H1 (cell line): Measurements from ENCODE around the gene WDR53. TPM values are rescaled to one million over a fixed set of nuclear protein-coding genes. Genes with fewer than 3 reads are reported as not detected.
A peak's percentile ranks its signal among the peaks of the same experiment; 100 is the strongest.

Experiments
- CTCF ChIA-PET: fragments of 300-600 bp; sonication (Branson Sonifier 250); formaldehyde crosslinking; loops from one replicate; lab custom pipeline; 2021; ENCODE audit not compliant: partially characterized antibody; lab: Charles Lee
- POLR2A ChIA-PET: fragments of 300-600 bp; sonication (Branson Sonifier 250); formaldehyde crosslinking; loops from one replicate; lab custom pipeline; 2021; ENCODE audit warnings: inconsistent platforms; ENCODE audit not compliant: partially characterized antibody; lab: Charles Lee
- DNase-seq, 2 experiments: peaks; one replicate each; pipeline versions ENCODE4 v3.0.0 to v3.0.0-alpha.2; 2010 to 2022; ENCODE audit warnings: low spot score in 2 of 2, low read depth in 1 of 2, mixed read lengths in 1 of 2
- FAIRE-seq: peaks from 2 replicates; lab custom pipeline; 2011; peaks lifted over from hg19 to GRCh38; lab: Jason Lieb, UNC
- H2AFZ ChIP-seq: 2 replicates; pipeline ENCODE4 v1.8.1; 2012; ENCODE audit warnings: low read length, inconsistent platforms
- H2AK5ac ChIP-seq: 2 replicates; pipeline ENCODE4 v1.6.1; 2013; ENCODE audit warnings: low read depth, low read length
- H2BK120ac ChIP-seq: replicated peaks from 2 replicates; pipeline ENCODE3; 2013; ENCODE audit warnings: low read depth, low read length, inconsistent platforms
- H2BK12ac ChIP-seq: 2 replicates; pipeline ENCODE4 v1.6.1; 2013; ENCODE audit warnings: low read depth, low read length
- H2BK15ac ChIP-seq: 2 replicates; pipeline ENCODE4 v1.6.1; 2013; ENCODE audit warnings: low read length
- H2BK20ac ChIP-seq: 2 replicates; pipeline ENCODE4 v1.6.1; 2013; ENCODE audit warnings: low read length
- H2BK5ac ChIP-seq: 2 replicates; pipeline ENCODE4 v1.6.1; 2013; ENCODE audit warnings: low read depth, low read length
- H3K14ac ChIP-seq: 2 replicates; pipeline ENCODE4 v1.6.1; 2013; ENCODE audit warnings: inconsistent platforms; ENCODE audit not compliant: insufficient read length
- H3K18ac ChIP-seq: 2 replicates; pipeline ENCODE4 v1.6.1; 2013; ENCODE audit warnings: low read length; ENCODE audit errors: extremely low read depth
- H3K23ac ChIP-seq: 2 replicates; pipeline ENCODE4 v1.6.1; 2013; ENCODE audit warnings: inconsistent platforms; ENCODE audit not compliant: insufficient read length
- H3K23me2 ChIP-seq: 2 replicates; pipeline ENCODE4 v1.6.1; 2013; ENCODE audit warnings: low read depth, low read length
- H3K27ac ChIP-seq: 2 replicates; pipeline ENCODE4 v1.6.1; 2011; ENCODE audit warnings: low read depth, low read length, inconsistent platforms
- H3K27me3 ChIP-seq, 4 experiments: replicated peaks in 1 of 4; 1 replicate in 1 of 4; 2 replicates in 3 of 4; pipeline versions ENCODE4 v1.6.1 to v1.8.1; 2011 to 2013; ENCODE audit warnings: low read length in 3 of 4, mild to moderate bottlenecking in 3 of 4, inconsistent platforms in 2 of 4, mixed read lengths in 2 of 4, moderate library complexity in 1 of 4; ENCODE audit not compliant: control insufficient read depth in 3 of 4, insufficient read depth in 3 of 4; ENCODE audit errors: extremely low read depth in 1 of 4
- H3K36me3 ChIP-seq, 4 experiments: 2 replicates each; pipeline versions ENCODE4 v1.6.1 to v1.8.1; 2011 to 2013; ENCODE audit warnings: mild to moderate bottlenecking in 4 of 4, low read length in 3 of 4, moderate library complexity in 2 of 4, control low read depth in 1 of 4, inconsistent platforms in 1 of 4; ENCODE audit not compliant: insufficient read depth in 4 of 4, control insufficient read depth in 2 of 4
- H3K4ac ChIP-seq: replicated peaks from 2 replicates; pipeline ENCODE3; 2013; ENCODE audit warnings: low read length, low read depth, mixed read lengths, inconsistent platforms; ENCODE audit not compliant: insufficient read length
- H3K4me1 ChIP-seq, 4 experiments: replicated peaks in 1 of 4; 1 replicate in 1 of 4; 2 replicates in 3 of 4; pipeline versions ENCODE4 v1.6.1 to v1.8.1; 2011 to 2013; ENCODE audit warnings: low read length in 3 of 4, inconsistent platforms in 2 of 4, mixed read lengths in 1 of 4; ENCODE audit not compliant: insufficient read depth in 4 of 4, control insufficient read depth in 3 of 4
- H3K4me2 ChIP-seq, 2 experiments: 2 replicates each; pipeline versions ENCODE4 v1.6.1 to v1.8.1; 2011 to 2013; ENCODE audit warnings: low read depth in 2 of 2, low read length in 2 of 2, control low read depth in 1 of 2, inconsistent platforms in 1 of 2, mild to moderate bottlenecking in 1 of 2; ENCODE audit not compliant: insufficient read depth in 1 of 2
- H3K4me3 ChIP-seq, 4 experiments: fragments of 200-600, 300-600 bp in 1 of 4; sonication (generic), shearing (Covaris generic), sonication (Bioruptor Twin) in 1 of 4; 2 replicates each; pipeline versions ENCODE4 v1.5.1 to v1.8.1; 2011 to 2016; ENCODE audit warnings: low read length in 4 of 4, low read depth in 3 of 4, control low read depth in 2 of 4, inconsistent platforms in 2 of 4, mild to moderate bottlenecking in 2 of 4, mixed read lengths in 1 of 4, moderate library complexity in 1 of 4; ENCODE audit not compliant: insufficient read depth in 2 of 4; ENCODE audit errors: extremely low read depth in 1 of 4
- H3K56ac ChIP-seq: replicated peaks from 2 replicates; pipeline ENCODE3; 2013; ENCODE audit warnings: low read depth, mild to moderate bottlenecking, mixed read lengths, low read length, inconsistent platforms; ENCODE audit not compliant: insufficient read length
- H3K79me1 ChIP-seq: 2 replicates; pipeline ENCODE4 v1.6.1; 2013; ENCODE audit warnings: low read depth, low read length, control low read depth
- H3K79me2 ChIP-seq, 2 experiments: 2 replicates each; pipeline versions ENCODE4 v1.6.1 to v1.8.1; 2012 to 2013; ENCODE audit warnings: low read length in 2 of 2, mild to moderate bottlenecking in 2 of 2, inconsistent platforms in 1 of 2; ENCODE audit not compliant: insufficient read depth in 2 of 2, control insufficient read depth in 1 of 2
- H3K9ac ChIP-seq, 4 experiments: replicated peaks in 1 of 4; 1 replicate in 1 of 4; 2 replicates in 3 of 4; pipeline versions ENCODE4 v1.6.1 to v1.8.1; 2011 to 2013; ENCODE audit warnings: low read depth in 3 of 4, low read length in 3 of 4, control low read depth in 2 of 4, mild to moderate bottlenecking in 2 of 4, moderate library complexity in 2 of 4, inconsistent platforms in 1 of 4; ENCODE audit errors: extremely low read depth in 1 of 4
- H3K9me3 ChIP-seq, 2 experiments: 2 replicates each; pipeline versions ENCODE4 v1.6.1 to v1.8.1; 2012 to 2013; ENCODE audit warnings: mild to moderate bottlenecking in 2 of 2, moderate library complexity in 2 of 2, control low read depth in 1 of 2, inconsistent platforms in 1 of 2, low read depth in 1 of 2, low read length in 1 of 2, mixed read lengths in 1 of 2; ENCODE audit not compliant: insufficient read depth in 2 of 2
- H4K20me1 ChIP-seq, 2 experiments: replicated peaks in 1 of 2; 2 replicates each; pipeline versions ENCODE3 to v1.8.1; 2011 to 2013; ENCODE audit warnings: inconsistent platforms in 2 of 2, low read length in 2 of 2, mild to moderate bottlenecking in 1 of 2; ENCODE audit not compliant: insufficient read depth in 2 of 2, control insufficient read depth in 1 of 2
- H4K5ac ChIP-seq: 2 replicates; pipeline ENCODE4 v1.6.1; 2013; ENCODE audit warnings: low read length, low read depth, mixed read lengths, inconsistent platforms; ENCODE audit not compliant: insufficient read length
- H4K8ac ChIP-seq: 2 replicates; pipeline ENCODE4 v1.8.0; 2013; ENCODE audit warnings: mild to moderate bottlenecking, moderate library complexity, low read length, inconsistent platforms; ENCODE audit not compliant: insufficient read depth; ENCODE audit errors: extremely low read depth
- H4K91ac ChIP-seq: replicated peaks from 2 replicates; pipeline ENCODE3; 2013; ENCODE audit warnings: low read length, mixed read lengths, inconsistent platforms; ENCODE audit not compliant: insufficient read length
- ASH2L ChIP-seq: fragments of 200-600, 300-600 bp; sonication (generic); IDR thresholded peaks from one replicate; pipeline ENCODE4 v1.7.1; 2017; ENCODE audit warnings: low read length
- CEBPB ChIP-seq: IDR thresholded peaks from 2 replicates; pipeline ENCODE4 v1.6.1; 2012; ENCODE audit warnings: low read depth, low read length
- CHD1 ChIP-seq: IDR thresholded peaks from 2 replicates; pipeline ENCODE4 v1.6.1; 2012; ENCODE audit warnings: low read depth, low read length, improper control_type of control experiment
- CHD2 ChIP-seq: IDR thresholded peaks from 2 replicates; pipeline ENCODE4 v1.6.1; 2012; ENCODE audit warnings: low read length, improper control_type of control experiment
- CTBP2 ChIP-seq: IDR thresholded peaks from 2 replicates; pipeline ENCODE4 v1.7.0; 2011; ENCODE audit warnings: borderline replicate concordance, mild to moderate bottlenecking, moderate library complexity, mixed read lengths, low read length; ENCODE audit not compliant: insufficient read depth, insufficient read length
- HDAC6 ChIP-seq: IDR thresholded peaks from one replicate; pipeline ENCODE4 v1.7.1; 2012; ENCODE audit warnings: low read depth, mild to moderate bottlenecking, inconsistent platforms, low read length, moderate library complexity
- JUN ChIP-seq: IDR thresholded peaks from 2 replicates; pipeline ENCODE4 v1.6.1; 2011; ENCODE audit warnings: low read depth, mild to moderate bottlenecking, improper control_type of control experiment, low read length
- JUND ChIP-seq: IDR thresholded peaks from 2 replicates; pipeline ENCODE4 v1.6.1; 2011; ENCODE audit warnings: mild to moderate bottlenecking, improper control_type of control experiment, low read length
- RBBP5 ChIP-seq: IDR thresholded peaks from 2 replicates; pipeline ENCODE4 v1.7.1; 2012; ENCODE audit warnings: low read depth, mild to moderate bottlenecking, inconsistent platforms, low read length, moderate library complexity, borderline replicate concordance
- RFX5 ChIP-seq: IDR thresholded peaks from 2 replicates; pipeline ENCODE4 v1.6.1; 2011; ENCODE audit warnings: low read depth, low read length, improper control_type of control experiment, borderline replicate concordance
- RNF2 ChIP-seq: fragments of 200-900, 300-1000 bp; sonication (generic); IDR thresholded peaks from 2 replicates; pipeline ENCODE4 v1.7.1; 2016; ENCODE audit warnings: borderline replicate concordance, low read depth, mild to moderate bottlenecking, antibody characterized with exemption, low read length; ENCODE audit not compliant: poor library complexity, severe bottlenecking; ENCODE audit errors: missing control alignments
- SIN3A ChIP-seq, 2 experiments: IDR thresholded peaks in 1 of 2; conservative IDR thresholded peaks in 1 of 2; 2 replicates each; pipeline ENCODE4 v1.6.1; 2011 to 2012; ENCODE audit warnings: low read length in 2 of 2, improper control_type of control experiment in 1 of 2, low read depth in 1 of 2, mild to moderate bottlenecking in 1 of 2
- SIRT6 ChIP-seq: IDR thresholded peaks from one replicate; pipeline ENCODE4 v1.7.1; 2012; ENCODE audit warnings: low read length, inconsistent platforms
- SIX5 ChIP-seq: IDR thresholded peaks from 2 replicates; pipeline ENCODE4 v1.6.1; 2011; ENCODE audit warnings: mild to moderate bottlenecking, low read depth, low read length
- WGBS, 2 experiments: shearing (Covaris generic) in 1 of 2; methylation state at CpG; one replicate each; pipeline versions ENCODE4 v1.1.6 to v1.1.7; 2013 to 2015; ENCODE audit warnings: low lambda C conversion rate in 2 of 2, mixed read lengths in 2 of 2, inconsistent platforms in 1 of 2, low coverage in 1 of 2, missing lambda C conversion rate in 1 of 2; ENCODE audit not compliant: insufficient replicate concordance in 2 of 2, insufficient coverage in 1 of 2, insufficient read length in 1 of 2; ENCODE audit errors: extremely low coverage in 1 of 2, missing lambda C conversion rate in 1 of 2; 5-methylcytosine and 5-hydroxymethylcytosine counted together
- polyA plus RNA-seq, 7 experiments: library from polyadenylated mRNA; depleted of rRNA in 3 of 7; stranded (reverse) in 5 of 7; unstranded in 2 of 7; fragments of >200 nt in 5 of 7; fragments of 200-250 nt in 2 of 7; gene quantifications; 1 replicate in 5 of 7; 2 replicates in 1 of 7; 4 replicates in 1 of 7; pipeline versions ENCODE4 v1.2.1 to v1.2.3, GENCODE V29; 2011 to 2013; ENCODE audit warnings: missing spikeins in 2 of 7, mixed read lengths in 2 of 7
- total RNA-seq: library from RNA; stranded (reverse); fragmentation: NEBNext Ultra II Directional; extraction: Animal tissue kit (Norgen Biotek cat#: 25700); gene quantifications from 2 replicates; pipeline ENCODE4 v1.2.1, GENCODE V29; 2021
- TF ChIP-seq, protein P1 (sequence below): IDR thresholded peaks from 2 replicates; pipeline ENCODE4 v1.6.1; 2012; ENCODE audit warnings: inconsistent platforms

Gene WDR53
- total and polyA plus RNA-seq, 2 of the 8 experiments (the other 6 are each of a cell fraction or from before 2014, with no cell fraction given): 7.4 to 18.8 TPM

DNA sequence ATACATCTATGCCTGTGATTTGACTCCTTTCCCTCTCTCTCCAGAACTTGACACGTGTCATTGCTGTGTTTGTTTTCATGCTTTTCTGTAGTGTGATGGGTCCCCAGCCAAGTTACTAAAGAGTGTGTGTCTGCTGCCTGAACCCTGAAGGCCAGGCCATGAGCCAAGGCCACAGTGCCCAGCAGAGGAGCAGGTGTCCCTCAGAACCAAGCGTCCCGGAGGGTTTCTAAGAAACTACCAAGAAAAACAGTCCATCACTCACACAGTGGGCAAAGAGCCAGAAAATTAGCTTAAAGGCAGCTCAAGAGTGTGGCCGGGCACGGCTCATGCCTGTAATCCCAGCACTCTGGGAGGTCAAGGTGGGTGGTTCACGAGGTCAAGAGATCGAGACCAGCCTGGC is 35.3 kb upstream of the WDR53 start:
- DNase-seq: peak in 1 of 2 experiments; percentile 27
- FAIRE-seq: no peak
- H3K36me3 ChIP-seq: no peaks in the 10 kb centered on the region
- TF ChIP-seq JUN: no peak
- TF ChIP-seq, protein P1, sequence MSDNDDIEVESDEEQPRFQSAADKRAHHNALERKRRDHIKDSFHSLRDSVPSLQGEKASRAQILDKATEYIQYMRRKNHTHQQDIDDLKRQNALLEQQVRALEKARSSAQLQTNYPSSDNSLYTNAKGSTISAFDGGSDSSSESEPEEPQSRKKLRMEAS: no peak
- no peak for TF ChIP-seq RFX5
- no peak for TF ChIP-seq SIX5
- no peak for TF ChIP-seq RNF2
- TF ChIP-seq RBBP5: no peak
- no peak for TF ChIP-seq CTBP2
- TF ChIP-seq CHD2: no peak
- no peak for TF ChIP-seq JUND
- TF ChIP-seq CHD1: no peak
- TF ChIP-seq CEBPB: no peak
- TF ChIP-seq HDAC6: no peak
- TF ChIP-seq SIN3A (conservative IDR thresholded peaks at IDR 0.05 in 1 of 2, IDR thresholded peaks at IDR 0.05 in 1 of 2; ENCODE audit: low read depth in 1 of 2, low read length in 2 of 2): no peak
- TF ChIP-seq SIRT6: no peak
- TF ChIP-seq ASH2L: no peak

More for the DNA sequence above, 35.3 kb upstream of the WDR53 start:
- no peaks in the 10 kb centered on the region; a peak in 1 of 7 replicates for H3K27me3 ChIP-seq
- ChIA-PET POLR2A (no interaction called here), CTCF (interaction anchor here (0.6 to 1.0 kb wide), 2 partner anchors 36 to 44 kb away, joined by 3 to 5 read pairs; no protein-coding TSS in a partner anchor)
- H3K27ac ChIP-seq: no peak overlapping the region
- no peaks in the 10 kb centered on the region for H3K23me2 ChIP-seq
- no peak overlapping the region for H2BK120ac ChIP-seq
- H2AK5ac ChIP-seq: no peak overlapping the region
- H2BK12ac ChIP-seq: no peak overlapping the region
- H3K4me1 ChIP-seq: no peaks in the 10 kb centered on the region
- H3K4me3 ChIP-seq: no peak overlapping the region
- no peaks in the 10 kb centered on the region for H3K9me3 ChIP-seq
- H2BK5ac ChIP-seq: no peak overlapping the region
- no peak overlapping the region for H2BK20ac ChIP-seq
- H2AFZ ChIP-seq: no peak overlapping the region
- no peak overlapping the region for H2BK15ac ChIP-seq
- no peak overlapping the region for H3K23ac ChIP-seq
- H3K4me2 ChIP-seq: no peak overlapping the region
- no peaks in the 10 kb centered on the region for H3K79me1 ChIP-seq
- H3K18ac ChIP-seq: no peak overlapping the region
- H3K9ac ChIP-seq: no peak overlapping the region
- WGBS, 2 experiments: 87% methylated on average over 7 of the region's 7 CpGs; no CpG with 5 or more reads in 1 of the 2 experiments
- H4K8ac ChIP-seq: no peak overlapping the region
- H4K5ac ChIP-seq: no peak overlapping the region
- no peak overlapping the region for H4K91ac ChIP-seq
- no peak overlapping the region for H3K56ac ChIP-seq
- no peaks in the 10 kb centered on the region for H4K20me1 ChIP-seq
- no peak overlapping the region for H3K4ac ChIP-seq
- no peak overlapping the region for H3K14ac ChIP-seq
- H3K79me2 ChIP-seq: no peaks in the 10 kb centered on the region
